Measurements from ENCODE around the gene SLC16A12.
"Not testable (repeated sequence)": the region's sequence is repeated elsewhere in the genome, so short reads cannot be mapped to it uniquely, and the experiment has no call there.

GRCh38 chr10:89444819-89445218, 90.6 kb downstream of the SLC16A12 start:
- TF ChIP-seq CTCF (IDR thresholded peaks at IDR 0.05; ENCODE audit: low read depth, low read length); EZH2phosphoT487 (IDR thresholded peaks at IDR 0.05; ENCODE audit: low read depth): not testable (repeated sequence)
